Kidney (tissue), 14 donors: ENCODE measurements around the gene BMF. TPM values are rescaled to one million over a fixed set of nuclear protein-coding genes. Genes with fewer than 3 reads are reported as not detected.
A peak's percentile ranks its signal among the peaks of the same experiment; 100 is the strongest.

Source experiments
- DNase-seq, 5 donors: peaks; one replicate each; pipeline ENCODE4 v3.0.0-alpha.2; 2013 to 2020
- FAIRE-seq: peaks from 2 replicates; lab custom pipeline; 2012; peaks lifted over from hg19 to GRCh38; lab: Jason Lieb, UNC
- H3K27ac ChIP-seq, 2 donors: one replicate each; pipeline ENCODE4 v1.7.0; 2013; ENCODE audit warnings: low read depth in 2 of 2, low read length in 2 of 2, inconsistent platforms in 1 of 2
- H3K27me3 ChIP-seq: one replicate; pipeline ENCODE4 v1.7.1; 2013; ENCODE audit warnings: low read length, inconsistent platforms; ENCODE audit not compliant: control insufficient read depth, insufficient read depth
- H3K36me3 ChIP-seq, 3 donors: one replicate each; pipeline versions ENCODE4 v1.7.0 to v1.7.1; 2013; ENCODE audit warnings: low read length in 3 of 3, control low read depth in 1 of 3, inconsistent platforms in 1 of 3; ENCODE audit not compliant: insufficient read depth in 3 of 3, control insufficient read depth in 2 of 3
- H3K4me1 ChIP-seq, 3 donors: one replicate each; pipeline versions ENCODE4 v1.7.0 to v1.7.1; 2013; ENCODE audit warnings: low read length in 3 of 3, inconsistent platforms in 1 of 3, low read depth in 1 of 3; ENCODE audit not compliant: control insufficient read depth in 2 of 3, insufficient read depth in 2 of 3
- H3K4me3 ChIP-seq, 3 donors: one replicate each; pipeline versions ENCODE4 v1.7.0 to v1.8.1; 2013; ENCODE audit warnings: low read length in 3 of 3, control low read depth in 1 of 3, inconsistent platforms in 1 of 3
- H3K9ac ChIP-seq, 3 donors: one replicate each; pipeline versions ENCODE4 v1.7.0 to v1.7.1; 2013; ENCODE audit warnings: low read length in 3 of 3, control low read depth in 1 of 3, inconsistent platforms in 1 of 3
- H3K9me3 ChIP-seq, 3 donors: one replicate each; pipeline versions ENCODE4 v1.7.0 to v1.7.1; 2013; ENCODE audit warnings: low read length in 3 of 3, control low read depth in 1 of 3, inconsistent platforms in 1 of 3; ENCODE audit not compliant: control insufficient read depth in 2 of 3, insufficient read depth in 1 of 3
- CTCF ChIP-seq: IDR thresholded peaks from 3 replicates; pipeline ENCODE4 v1.5.1; 2012; ENCODE audit warnings: mild to moderate bottlenecking, moderate library complexity, borderline replicate concordance; ENCODE audit not compliant: insufficient read depth; ENCODE audit errors: extremely low read depth
- intact Hi-C: fragments of 100-400 bp; cut with DNase I; formaldehyde crosslinking; loops from one replicate; pipeline ENCODE4 v1.11.1; 2022
- polyA plus RNA-seq: library from polyadenylated mRNA; stranded (reverse); fragments of 350-450 nt; fragmentation: Illumina TruSeq; extraction: RNeasy Lipid Tissue Mini Kit (QIAGEN cat#74804); gene quantifications from one replicate; pipeline ENCODE4 v1.2.3, GENCODE V29; 2014; ENCODE audit warnings: low read depth, low replicate concordance; ENCODE audit not compliant: insufficient read depth
- total RNA-seq: library from RNA; stranded (reverse); fragmentation: NEBNext Ultra II Directional; extraction: Animal tissue kit (Norgen Biotek cat#: 25700); gene quantifications from one replicate; pipeline ENCODE4 v1.2.1, GENCODE V29; 2021
- donor health status: control.
- donor health status: control.
- donor health status: control.
- donor health status: control.
- donor health status: control.
- donor health status: DM: yes; HTN: yes; CAD: no.
- donor health status: Normal renal cell carcinoma (clear cell type).

The BMF gene
- total and polyA plus RNA-seq, 2 donors from 2014 or later = 3.6 to 19.7 TPM

GRCh38 chr15:40080847-40081246 is 27.8 kb downstream of the BMF start:
- no peaks in the 10 kb centered on the region for H3K27me3 ChIP-seq
- DNase-seq (no peak), FAIRE-seq (no peak)
- H3K9me3 ChIP-seq = no peaks in the 10 kb centered on the region
- H3K36me3 ChIP-seq = no peaks in the 10 kb centered on the region
- intact Hi-C loops = no loop called here
- peak overlapping the region in 2 of 3 donors; percentile 37 to 47 for H3K4me3 ChIP-seq
- peaks cover 3 to 25% (median 21%) of the 10 kb centered on the region in 3 donors for H3K4me1 ChIP-seq
- no peak overlapping the region for H3K9ac ChIP-seq
- H3K27ac ChIP-seq = peak overlapping the region; percentile 2 to 84
- no peak for TF ChIP-seq CTCF

GRCh38 chr15:40080104-40080503 is 28.6 kb downstream of the BMF start:
- DNase-seq = no peak
- intact Hi-C loops = no loop called here
- H3K9ac ChIP-seq = no peak overlapping the region
- no peaks in the 10 kb centered on the region for H3K36me3 ChIP-seq
- no peak overlapping the region for H3K4me3 ChIP-seq
- no peak for FAIRE-seq
- H3K4me1 ChIP-seq = peaks cover 3 to 28% (median 27%) of the 10 kb centered on the region in 3 donors
- no peaks in the 10 kb centered on the region for H3K27me3 ChIP-seq
- no peaks in the 10 kb centered on the region for H3K9me3 ChIP-seq
- TF ChIP-seq CTCF = no peak
- no peak overlapping the region for H3K27ac ChIP-seq

- Histone ChIP-seq H3K9ac (no peak overlapping the region), H3K4me3 (no peak overlapping the region), H3K36me3 (no peaks in the 10 kb centered on the region), H3K9me3 (no peaks in the 10 kb centered on the region), H3K4me1 (peaks cover 3 to 28% (median 27%) of the 10 kb centered on the region in 3 donors), H3K27me3 (no peaks in the 10 kb centered on the region), H3K27ac (no peak overlapping the region)
- FAIRE-seq (no peak), DNase-seq (no peak)
- intact Hi-C loops = no loop called here
- no peak for TF ChIP-seq CTCF
Observed at GRCh38 chr15:40079456-40079855, 29.2 kb downstream of the BMF start.
